HUES48 (cell line): ENCODE measurements around the gene PPP1R1C.

ENCODE experiments used
- H3K27ac ChIP-seq: one replicate; pipeline ENCODE4 v1.7.0; 2013; ENCODE audit warnings: low read depth, low read length, inconsistent platforms
- H3K27me3 ChIP-seq: 2 replicates; pipeline ENCODE4 v1.6.1; 2013; ENCODE audit warnings: mild to moderate bottlenecking, low read length; ENCODE audit not compliant: control insufficient read depth, insufficient read depth
- H3K36me3 ChIP-seq: 2 replicates; pipeline ENCODE4 v1.6.1; 2013; ENCODE audit warnings: low read length; ENCODE audit not compliant: control insufficient read depth, insufficient read depth
- H3K4me1 ChIP-seq: 2 replicates; pipeline ENCODE4 v1.6.1; 2013; ENCODE audit warnings: mild to moderate bottlenecking, low read length; ENCODE audit not compliant: control insufficient read depth, insufficient read depth
- H3K4me3 ChIP-seq: 2 replicates; pipeline ENCODE4 v1.5.1; 2013; ENCODE audit warnings: mild to moderate bottlenecking, low read depth, low read length
- H3K9ac ChIP-seq: 2 replicates; pipeline ENCODE4 v1.6.1; 2013; ENCODE audit warnings: mild to moderate bottlenecking, low read depth, low read length, moderate library complexity
- H3K9me3 ChIP-seq: 2 replicates; pipeline ENCODE4 v1.6.1; 2013; ENCODE audit warnings: low read length; ENCODE audit not compliant: control insufficient read depth, insufficient read depth

Gene PPP1R1C

DNA sequence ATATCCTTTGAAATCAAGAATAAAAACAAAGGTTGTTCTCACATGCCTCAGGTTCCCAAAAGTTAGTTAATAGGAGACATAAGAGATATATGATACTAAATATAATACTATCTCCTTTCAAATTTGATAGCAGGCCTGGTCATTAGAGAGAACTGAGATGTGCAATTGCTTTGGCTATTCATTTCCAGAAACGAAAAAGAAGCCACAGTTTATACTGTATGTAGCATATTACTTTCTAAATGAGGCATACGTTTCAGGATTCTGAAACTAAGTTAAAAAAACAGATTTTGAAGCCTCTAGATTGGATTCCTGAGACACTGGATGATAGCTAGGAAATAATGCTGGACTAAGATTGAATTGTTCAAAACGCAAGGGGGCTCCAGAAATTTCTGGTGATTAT lies 7.1 kb downstream of the PPP1R1C start:
- no peak overlapping the region for H3K27ac ChIP-seq
- H3K9me3 ChIP-seq, result no peaks in the 10 kb centered on the region
- H3K36me3 ChIP-seq, result no peaks in the 10 kb centered on the region
- H3K4me1 ChIP-seq, result no peaks in the 10 kb centered on the region
- H3K27me3 ChIP-seq, result no peaks in the 10 kb centered on the region
- H3K4me3 ChIP-seq, result no peak overlapping the region
- H3K9ac ChIP-seq, result no peak overlapping the region

DNA sequence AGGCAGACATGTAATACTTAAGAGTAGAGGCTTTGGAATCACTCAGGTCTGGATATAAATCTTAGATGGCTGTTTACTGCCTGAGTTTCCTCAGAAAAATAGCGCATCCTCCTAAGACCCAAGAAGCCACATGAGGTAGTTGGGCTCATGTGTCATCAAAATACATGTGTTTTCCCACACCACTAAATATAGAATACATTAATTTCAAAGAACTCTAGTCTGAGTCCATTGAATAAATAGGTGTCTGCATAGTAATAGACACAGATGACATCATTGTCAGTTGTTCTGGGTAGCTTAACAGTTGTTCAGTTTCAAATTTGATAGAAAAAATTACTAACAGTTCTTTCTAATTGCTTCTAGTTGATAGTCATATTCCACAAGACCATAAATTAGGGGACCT lies 9.6 kb downstream of the PPP1R1C start:
- Histone ChIP-seq H3K36me3 (no peaks in the 10 kb centered on the region), H3K27me3 (no peaks in the 10 kb centered on the region), H3K9ac (no peak overlapping the region), H3K4me3 (no peak overlapping the region), H3K27ac (no peak overlapping the region), H3K9me3 (no peaks in the 10 kb centered on the region), H3K4me1 (no peaks in the 10 kb centered on the region)

GRCh38 chr2:181998041-181998835 lies 12.6 kb downstream of the PPP1R1C start:
- Histone ChIP-seq H3K27me3 (no peaks in the 10 kb centered on the region), H3K36me3 (no peaks in the 10 kb centered on the region), H3K9me3 (no peaks in the 10 kb centered on the region), H3K27ac (no peak overlapping the region), H3K9ac (no peak overlapping the region), H3K4me3 (no peak overlapping the region), H3K4me1 (no peaks in the 10 kb centered on the region; the same call in 1 of the 2 replicates)

- Histone ChIP-seq H3K36me3 (no peaks in the 10 kb centered on the region), H3K4me1 (no peaks in the 10 kb centered on the region; the same call in 1 of the 2 replicates), H3K4me3 (no peak overlapping the region), H3K27me3 (no peaks in the 10 kb centered on the region), H3K27ac (no peak overlapping the region), H3K9ac (no peak overlapping the region), H3K9me3 (no peaks in the 10 kb centered on the region)
These were observed 13.4 kb downstream of the PPP1R1C start for GRCh38 chr2:181998891-181999654.

DNA sequence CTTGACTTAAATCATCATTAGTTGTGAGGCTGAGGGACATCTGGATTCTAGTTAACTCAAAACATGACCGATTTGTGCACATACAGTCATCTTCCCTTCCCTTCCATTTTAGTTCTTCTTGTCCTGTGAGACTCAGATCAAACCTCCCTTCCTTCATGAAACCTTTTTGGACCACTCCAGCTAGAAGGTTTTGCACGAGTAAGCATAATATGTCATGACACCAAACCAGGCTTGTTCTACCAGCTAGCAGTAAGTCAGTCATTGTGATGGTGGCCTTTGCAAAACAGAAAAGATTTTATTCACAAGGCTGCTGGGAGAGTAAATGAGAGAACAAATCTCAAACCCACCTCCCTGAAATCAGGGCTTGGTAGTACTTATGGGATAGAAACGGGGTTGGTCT lies 14.3 kb downstream of the PPP1R1C start:
- Histone ChIP-seq H3K4me3 (no peak overlapping the region), H3K27me3 (no peaks in the 10 kb centered on the region), H3K36me3 (no peaks in the 10 kb centered on the region)

DNA sequence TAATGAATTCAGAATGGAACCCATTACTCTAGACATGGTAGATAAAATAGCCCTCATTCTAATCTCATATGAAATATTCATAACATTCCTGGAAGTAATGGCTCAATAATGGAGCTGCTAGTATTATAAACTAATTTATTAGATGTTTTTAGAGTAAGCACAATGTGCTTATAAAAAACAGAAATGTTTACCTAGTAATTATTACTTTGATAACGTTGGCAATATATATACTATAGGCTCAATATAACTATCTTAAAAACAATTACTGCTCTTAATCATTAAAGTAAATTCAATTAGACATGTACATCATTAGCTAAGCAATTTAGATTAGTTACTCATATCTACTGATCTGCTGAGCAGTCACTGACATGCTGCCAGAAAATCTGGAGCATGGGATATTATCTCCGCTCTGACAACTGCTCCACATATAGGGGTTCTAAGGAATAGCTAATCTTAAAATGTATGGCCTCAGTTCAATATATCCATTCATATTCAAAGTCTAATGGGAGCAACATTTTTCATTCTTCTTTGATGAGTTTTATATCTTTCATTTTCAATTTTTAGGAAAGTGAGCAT lies 19.4 kb downstream of the PPP1R1C start:
- no peaks in the 10 kb centered on the region for H3K27me3 ChIP-seq
- no peaks in the 10 kb centered on the region; the same call in 1 of the 2 replicates for H3K4me1 ChIP-seq
- H3K9ac ChIP-seq, result no peak overlapping the region
- no peaks in the 10 kb centered on the region for H3K9me3 ChIP-seq
- no peak overlapping the region for H3K27ac ChIP-seq
- H3K4me3 ChIP-seq, result no peak overlapping the region
- H3K36me3 ChIP-seq, result no peaks in the 10 kb centered on the region

More for the DNA sequence above, 14.3 kb downstream of the PPP1R1C start:
- no peak overlapping the region for H3K27ac ChIP-seq
- no peak overlapping the region for H3K9ac ChIP-seq
- no peaks in the 10 kb centered on the region; the same call in 1 of the 2 replicates for H3K4me1 ChIP-seq
- H3K9me3 ChIP-seq, result no peaks in the 10 kb centered on the region

DNA sequence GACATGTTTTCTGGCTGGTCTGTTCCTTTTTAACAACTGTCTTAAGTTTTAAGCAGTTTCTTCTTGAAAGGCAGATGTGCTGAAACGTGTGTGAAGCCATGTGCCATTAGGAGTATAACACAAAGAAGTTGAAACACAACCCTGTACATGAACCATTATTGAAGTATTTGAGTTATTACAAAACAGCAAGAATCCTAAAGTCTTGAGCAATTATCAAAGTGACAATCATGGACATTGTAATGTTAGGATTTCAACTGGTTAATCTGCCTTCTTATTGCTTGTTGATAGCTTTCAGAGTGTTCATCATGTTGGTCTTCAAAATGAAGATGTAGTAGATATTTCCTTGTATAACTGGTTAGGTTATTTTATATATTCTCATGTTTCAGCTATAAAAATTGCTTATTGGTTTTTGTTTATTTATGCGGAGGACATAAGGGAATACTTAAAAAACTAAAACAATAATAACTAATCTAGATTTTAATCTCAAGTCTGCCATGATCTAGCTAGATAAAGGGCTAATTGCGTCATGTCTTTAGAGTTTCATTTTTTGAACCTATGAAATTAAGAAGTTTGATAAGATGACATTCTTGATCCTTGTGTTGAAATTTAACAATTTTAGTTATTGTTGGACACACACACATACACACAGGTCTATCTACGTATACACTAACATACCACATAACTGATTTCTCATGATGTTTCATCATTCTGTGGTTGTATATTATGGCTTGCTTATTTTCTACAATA lies 21.1 kb downstream of the PPP1R1C start:
- Histone ChIP-seq H3K9ac (no peak overlapping the region), H3K4me3 (no peak overlapping the region), H3K27me3 (no peaks in the 10 kb centered on the region), H3K36me3 (no peaks in the 10 kb centered on the region), H3K4me1 (no peaks in the 10 kb centered on the region), H3K27ac (no peak overlapping the region), H3K9me3 (no peaks in the 10 kb centered on the region; the same call in 1 of the 2 replicates)

DNA sequence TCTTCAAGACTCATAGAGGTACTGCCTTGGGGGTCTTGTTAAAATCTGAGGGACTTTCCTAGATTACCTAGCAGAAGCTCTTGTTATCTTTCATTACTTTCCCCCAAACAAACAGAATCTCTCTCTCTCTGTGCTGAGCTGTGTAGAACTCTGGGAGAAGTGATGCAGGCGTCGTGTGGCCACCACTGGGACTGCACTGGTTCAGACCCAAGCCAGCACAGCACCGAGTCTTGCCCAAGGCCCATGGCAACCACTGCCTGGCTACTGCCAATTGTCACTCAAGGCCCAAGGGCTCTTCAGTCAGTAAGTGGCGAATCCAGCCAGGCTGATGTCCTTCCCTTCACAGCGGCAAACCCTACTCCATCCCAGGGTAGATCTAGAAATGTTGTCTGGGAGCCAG lies 28.6 kb downstream of the PPP1R1C start:
- Histone ChIP-seq H3K27ac (no peak overlapping the region), H3K9ac (no peak overlapping the region), H3K36me3 (no peaks in the 10 kb centered on the region), H3K4me1 (no peaks in the 10 kb centered on the region; the same call in 1 of the 2 replicates), H3K27me3 (no peaks in the 10 kb centered on the region), H3K9me3 (no peaks in the 10 kb centered on the region; the same call in 1 of the 2 replicates), H3K4me3 (no peak overlapping the region)

DNA sequence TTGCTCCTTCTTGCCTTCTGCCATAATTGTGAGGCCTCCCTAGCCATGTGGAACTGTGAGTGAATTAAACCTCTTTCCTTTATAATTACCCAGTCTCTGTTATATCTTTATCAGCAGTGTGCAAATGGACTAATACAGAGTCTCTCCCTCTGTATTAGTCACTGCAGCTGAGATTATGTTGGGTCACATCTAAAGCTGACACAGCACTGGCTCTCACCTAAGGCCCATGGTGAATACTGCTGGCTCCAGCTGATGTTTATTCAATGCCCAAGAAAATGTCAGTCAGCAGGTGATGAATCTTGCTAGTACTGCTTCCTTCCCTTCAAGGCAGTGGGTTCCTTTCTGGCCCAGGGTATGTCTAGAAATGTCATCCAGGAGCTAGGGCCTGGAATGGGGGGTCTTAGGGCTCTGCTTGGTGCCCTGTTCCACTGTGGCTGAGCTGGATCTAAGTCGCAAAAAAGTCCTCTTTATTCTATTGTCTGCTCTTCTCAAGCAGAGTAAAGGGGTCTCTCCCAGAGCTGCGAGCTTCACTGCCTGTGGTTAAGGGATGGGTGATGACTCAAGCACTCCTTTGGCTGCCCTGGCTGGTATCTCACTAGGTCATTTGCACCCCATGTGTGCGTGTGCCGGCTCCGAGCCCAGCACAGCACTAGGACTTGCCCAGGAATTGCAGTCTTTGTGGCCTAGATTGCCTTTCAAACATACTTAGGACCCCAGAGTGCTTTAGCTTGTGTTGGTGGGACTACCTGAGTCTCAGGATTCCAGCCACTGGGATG lies 29.9 kb downstream of the PPP1R1C start:
- Histone ChIP-seq H3K4me3 (no peak overlapping the region), H3K27ac (no peak overlapping the region), H3K9ac (no peak overlapping the region), H3K9me3 (no peaks in the 10 kb centered on the region; the same call in 1 of the 2 replicates), H3K36me3 (no peaks in the 10 kb centered on the region), H3K4me1 (no peaks in the 10 kb centered on the region; the same call in 1 of the 2 replicates), H3K27me3 (no peaks in the 10 kb centered on the region)

- Histone ChIP-seq H3K4me1 (no peaks in the 10 kb centered on the region; the same call in 1 of the 2 replicates), H3K27me3 (no peaks in the 10 kb centered on the region), H3K36me3 (no peaks in the 10 kb centered on the region), H3K9me3 (0 out of 2 replicates have a peak, but pooled peaks cover 4% of the 10 kb centered on the region), H3K4me3 (no peak overlapping the region), H3K27ac (no peak overlapping the region), H3K9ac (no peak overlapping the region)
These were observed 32.6 kb downstream of the PPP1R1C start for GRCh38 chr2:182018218-182018617.
